ENCODE results near the gene PLET1. TPM values are rescaled to one million over a fixed set of nuclear protein-coding genes. Genes with fewer than 3 reads are reported as not detected.

PLET1 gene
- total RNA-seq, 1 donor = not detected

DNA sequence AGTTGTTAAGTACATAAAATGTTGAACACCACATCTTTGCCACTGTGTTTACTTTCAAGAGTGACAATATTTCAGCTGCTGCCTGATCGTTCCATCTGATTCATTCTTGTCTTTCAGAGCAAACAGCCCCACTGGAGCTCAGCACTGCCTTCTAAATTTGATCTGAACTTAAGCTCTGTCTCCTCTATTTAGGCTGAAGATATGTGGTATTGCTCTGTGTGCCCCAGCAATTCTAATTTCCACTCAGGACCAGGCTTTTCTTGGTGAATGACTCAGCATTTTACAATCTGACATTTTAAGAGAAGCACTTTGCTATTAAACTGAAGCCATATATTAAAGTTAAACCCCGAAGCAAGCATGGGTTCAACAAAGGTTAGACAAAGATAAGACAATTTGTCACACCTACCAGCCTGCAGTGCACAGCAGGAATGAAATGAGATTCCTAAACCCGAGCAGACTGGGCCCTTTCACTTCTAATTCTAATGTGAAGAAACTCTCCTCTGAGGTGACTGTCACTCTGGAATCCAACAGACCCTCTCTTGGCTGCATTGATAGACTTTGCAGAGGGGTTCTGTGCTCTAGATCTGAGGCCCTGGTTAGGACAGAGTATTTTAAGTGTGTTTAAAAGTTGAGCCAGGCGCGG lies 41.7 kb upstream of the PLET1 start:
- TF ChIP-seq, protein P1, sequence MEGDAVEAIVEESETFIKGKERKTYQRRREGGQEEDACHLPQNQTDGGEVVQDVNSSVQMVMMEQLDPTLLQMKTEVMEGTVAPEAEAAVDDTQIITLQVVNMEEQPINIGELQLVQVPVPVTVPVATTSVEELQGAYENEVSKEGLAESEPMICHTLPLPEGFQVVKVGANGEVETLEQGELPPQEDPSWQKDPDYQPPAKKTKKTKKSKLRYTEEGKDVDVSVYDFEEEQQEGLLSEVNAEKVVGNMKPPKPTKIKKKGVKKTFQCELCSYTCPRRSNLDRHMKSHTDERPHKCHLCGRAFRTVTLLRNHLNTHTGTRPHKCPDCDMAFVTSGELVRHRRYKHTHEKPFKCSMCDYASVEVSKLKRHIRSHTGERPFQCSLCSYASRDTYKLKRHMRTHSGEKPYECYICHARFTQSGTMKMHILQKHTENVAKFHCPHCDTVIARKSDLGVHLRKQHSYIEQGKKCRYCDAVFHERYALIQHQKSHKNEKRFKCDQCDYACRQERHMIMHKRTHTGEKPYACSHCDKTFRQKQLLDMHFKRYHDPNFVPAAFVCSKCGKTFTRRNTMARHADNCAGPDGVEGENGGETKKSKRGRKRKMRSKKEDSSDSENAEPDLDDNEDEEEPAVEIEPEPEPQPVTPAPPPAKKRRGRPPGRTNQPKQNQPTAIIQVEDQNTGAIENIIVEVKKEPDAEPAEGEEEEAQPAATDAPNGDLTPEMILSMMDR (IDR thresholded peaks at IDR 0.05; ENCODE audit: insufficient read depth, low read length) = no peak
- DNase-seq (ENCODE audit: low read depth) = peak; percentile 52
- H3K4me3 ChIP-seq (ENCODE audit: low read depth, low read length) = no peak overlapping the region

DNA sequence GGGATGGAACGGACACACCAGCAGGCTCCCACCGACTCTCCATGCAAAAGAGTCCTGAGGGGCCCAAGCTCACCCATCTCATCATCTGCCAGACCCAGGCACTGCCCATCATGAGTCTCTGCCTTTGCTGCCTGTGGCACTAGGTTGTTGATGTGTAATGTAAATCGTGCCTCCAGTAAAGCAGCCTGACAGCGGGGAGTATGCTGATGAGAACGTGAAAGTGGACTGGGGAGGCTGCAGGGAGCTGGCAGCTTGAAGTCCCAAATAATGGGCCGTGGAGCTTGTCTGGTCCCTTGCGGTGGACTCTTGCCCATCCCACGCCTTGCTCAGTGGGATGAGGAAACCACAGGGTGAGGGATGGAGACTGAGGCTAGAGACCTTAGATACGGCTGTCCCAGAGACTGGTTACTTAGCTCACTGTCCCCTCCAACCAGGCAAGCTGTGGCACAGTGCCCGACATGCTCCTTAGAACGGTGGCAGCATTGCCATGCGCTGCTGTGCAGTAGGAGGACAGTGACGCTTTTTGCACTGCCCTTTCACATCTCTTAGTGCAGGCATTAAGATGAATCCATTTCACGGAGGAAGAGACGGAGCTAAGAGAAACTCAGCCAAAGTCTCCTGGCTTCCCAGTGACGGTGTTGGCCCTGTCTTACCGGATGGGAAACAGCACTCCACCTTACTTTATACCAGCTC lies 39.6 kb upstream of the PLET1 start:
- DNase-seq (ENCODE audit: low read depth) = no peak
- TF ChIP-seq, protein P1 (IDR thresholded peaks at IDR 0.05; ENCODE audit: insufficient read depth, low read length) = no peak

DNA sequence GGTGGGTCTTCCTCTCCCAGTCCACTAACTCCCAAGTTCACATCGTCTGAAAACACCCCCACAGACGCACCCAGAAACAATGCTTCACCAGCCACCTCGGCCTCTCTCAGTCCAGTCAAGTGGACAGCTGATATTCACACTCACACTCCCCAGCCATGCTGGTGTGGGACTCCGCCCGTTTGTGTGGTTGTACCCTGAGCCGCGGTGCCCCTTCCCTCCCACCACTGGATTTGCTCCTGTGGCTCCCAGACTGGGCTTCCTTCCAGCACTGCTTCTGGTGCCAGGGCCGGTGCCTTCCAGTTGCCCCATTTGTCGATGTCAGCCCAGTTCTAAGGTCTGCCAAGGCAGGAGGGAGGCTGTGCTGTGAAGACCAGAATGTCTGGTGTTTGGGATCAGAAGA lies 37.9 kb upstream of the PLET1 start:
- TF ChIP-seq, protein P1 (IDR thresholded peaks at IDR 0.05; ENCODE audit: insufficient read depth, low read length) = no peak
- H3K4me3 ChIP-seq (ENCODE audit: low read depth, low read length) = no peak overlapping the region
- DNase-seq (ENCODE audit: low read depth) = no peak

More for the DNA sequence above, 39.6 kb upstream of the PLET1 start:
- H3K4me3 ChIP-seq (ENCODE audit: low read depth, low read length) = no peak overlapping the region

DNA sequence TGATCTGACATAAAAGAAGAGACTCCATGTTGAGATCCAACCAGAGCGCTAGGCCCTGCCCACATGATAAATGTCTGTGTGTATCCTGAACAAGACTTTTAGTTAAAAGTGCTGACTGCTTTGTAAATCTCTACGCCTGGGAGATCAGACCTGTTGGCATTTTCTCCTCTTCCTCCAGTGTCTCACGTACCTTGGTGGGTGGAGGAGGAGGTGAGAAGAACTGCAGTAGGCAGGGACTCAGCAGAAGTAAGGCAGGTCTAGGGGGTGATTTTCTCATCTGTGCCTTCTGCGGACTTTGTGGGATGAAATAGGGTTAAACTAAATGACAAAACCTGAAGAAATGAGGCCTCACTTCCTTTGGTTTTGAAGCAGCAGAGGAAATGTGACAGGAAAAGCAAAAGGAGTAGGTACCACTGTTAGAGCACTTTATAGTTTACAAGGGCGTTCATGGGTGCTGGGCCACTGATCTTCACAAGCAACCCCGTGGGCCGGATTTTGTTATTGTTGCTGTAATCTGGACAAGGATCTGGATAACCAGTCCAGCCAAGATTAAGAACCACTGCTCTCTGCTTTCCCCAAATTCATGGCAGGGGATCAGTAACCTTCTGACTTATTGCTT lies 36.7 kb upstream of the PLET1 start:
- no peak overlapping the region for H3K4me3 ChIP-seq (ENCODE audit: low read depth, low read length)
- TF ChIP-seq, protein P1 (IDR thresholded peaks at IDR 0.05; ENCODE audit: insufficient read depth, low read length) = no peak
- no peak for DNase-seq (ENCODE audit: low read depth)

DNA sequence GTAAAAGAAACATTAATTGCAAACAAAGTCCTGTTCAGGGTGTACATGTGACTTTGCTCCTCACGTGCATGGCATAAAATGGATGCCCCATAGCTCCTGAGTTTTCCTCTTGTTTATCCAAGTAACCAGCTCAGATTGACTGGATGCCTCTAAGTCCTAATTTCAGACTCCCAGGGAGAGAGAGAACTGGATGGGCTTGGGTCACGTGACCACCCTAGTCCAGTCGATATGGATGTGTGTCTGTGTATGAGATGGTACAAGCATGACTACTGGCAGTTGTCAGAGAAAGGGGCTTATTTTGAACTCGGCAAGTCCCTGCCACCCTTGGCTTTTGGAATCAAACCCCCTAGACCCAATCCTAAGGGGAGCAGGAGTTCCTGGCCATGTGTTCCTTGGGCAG lies 35.4 kb upstream of the PLET1 start:
- no peak overlapping the region for H3K4me3 ChIP-seq (ENCODE audit: low read depth, low read length)
- TF ChIP-seq, protein P1 (IDR thresholded peaks at IDR 0.05; ENCODE audit: insufficient read depth, low read length) = no peak
- no peak for DNase-seq (ENCODE audit: low read depth)

GRCh38 chr11:112294688-112295340 lies 34.2 kb upstream of the PLET1 start:
- peak; percentile 18 for DNase-seq (ENCODE audit: low read depth)
- H3K4me3 ChIP-seq (ENCODE audit: low read depth, low read length) = no peak overlapping the region
- TF ChIP-seq, protein P1 (IDR thresholded peaks at IDR 0.05; ENCODE audit: insufficient read depth, low read length) = no peak

Data from fibroblast of the aortic adventitia (primary cell).